C4-2B (cell line): ENCODE measurements around the gene C3orf70.

Experiments
- ZFX ChIP-seq: fragments of 450-650 bp; IDR thresholded peaks from 2 replicates; pipeline ENCODE4 v1.6.1; 2017
- TF ChIP-seq, protein P1 (sequence below): fragments of 450-650 bp; conservative IDR thresholded peaks from 2 replicates; pipeline ENCODE4 v1.5.1; 2017; ENCODE audit warnings: mild to moderate bottlenecking

DNA sequence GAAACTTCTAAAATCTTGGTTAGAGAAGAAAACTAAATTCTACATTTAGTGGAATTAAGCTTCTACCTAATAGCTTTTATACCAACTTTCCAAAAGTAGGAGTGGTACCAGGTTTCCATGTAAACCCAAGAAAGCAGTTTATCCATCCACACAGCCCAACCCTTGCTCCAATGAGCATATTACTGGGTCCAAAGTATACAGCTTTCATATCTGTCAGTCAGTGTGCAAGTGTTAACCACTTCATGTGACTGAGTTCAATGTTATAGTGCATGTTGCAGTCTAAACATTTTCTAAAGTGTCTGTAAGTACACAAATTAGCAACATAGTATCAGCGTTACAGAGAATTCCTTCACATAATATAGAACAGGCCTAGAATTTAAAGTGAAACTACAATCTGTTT, 73.2 kb downstream of the C3orf70 start:
- TF ChIP-seq, protein P1, sequence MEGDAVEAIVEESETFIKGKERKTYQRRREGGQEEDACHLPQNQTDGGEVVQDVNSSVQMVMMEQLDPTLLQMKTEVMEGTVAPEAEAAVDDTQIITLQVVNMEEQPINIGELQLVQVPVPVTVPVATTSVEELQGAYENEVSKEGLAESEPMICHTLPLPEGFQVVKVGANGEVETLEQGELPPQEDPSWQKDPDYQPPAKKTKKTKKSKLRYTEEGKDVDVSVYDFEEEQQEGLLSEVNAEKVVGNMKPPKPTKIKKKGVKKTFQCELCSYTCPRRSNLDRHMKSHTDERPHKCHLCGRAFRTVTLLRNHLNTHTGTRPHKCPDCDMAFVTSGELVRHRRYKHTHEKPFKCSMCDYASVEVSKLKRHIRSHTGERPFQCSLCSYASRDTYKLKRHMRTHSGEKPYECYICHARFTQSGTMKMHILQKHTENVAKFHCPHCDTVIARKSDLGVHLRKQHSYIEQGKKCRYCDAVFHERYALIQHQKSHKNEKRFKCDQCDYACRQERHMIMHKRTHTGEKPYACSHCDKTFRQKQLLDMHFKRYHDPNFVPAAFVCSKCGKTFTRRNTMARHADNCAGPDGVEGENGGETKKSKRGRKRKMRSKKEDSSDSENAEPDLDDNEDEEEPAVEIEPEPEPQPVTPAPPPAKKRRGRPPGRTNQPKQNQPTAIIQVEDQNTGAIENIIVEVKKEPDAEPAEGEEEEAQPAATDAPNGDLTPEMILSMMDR, result no peak
- TF ChIP-seq ZFX, result no peak
